ENCODE data around the gene CADM2.

Gene CADM2

GRCh38 chr3:85244091-85244490 is 285.3 kb downstream of the CADM2 start:
- Mint-ChIP-seq H3K27me3 (ENCODE audit: low read depth, poor library complexity) (no peaks in the 10 kb centered on the region), H3K9me3 (no peaks in the 10 kb centered on the region), H3K27ac (no peak overlapping the region), H3K36me3 (ENCODE audit: low read depth) (no peaks in the 10 kb centered on the region), H3K4me3 (no peak overlapping the region), H3K4me1 (no peaks in the 10 kb centered on the region)
- no peak for TF ChIP-seq CTCF (IDR thresholded peaks at IDR 0.05)
- no peak for DNase-seq

GRCh38 chr3:85244519-85244918 is 285.7 kb downstream of the CADM2 start:
- Mint-ChIP-seq H3K36me3 (ENCODE audit: low read depth) (no peaks in the 10 kb centered on the region), H3K4me1 (no peaks in the 10 kb centered on the region), H3K27me3 (ENCODE audit: low read depth, poor library complexity) (no peaks in the 10 kb centered on the region), H3K4me3 (no peak overlapping the region), H3K27ac (no peak overlapping the region), H3K9me3 (no peaks in the 10 kb centered on the region)
- no peak for TF ChIP-seq CTCF (IDR thresholded peaks at IDR 0.05)
- DNase-seq: no peak

- Mint-ChIP-seq H3K4me3 (no peak overlapping the region), H3K9me3 (no peaks in the 10 kb centered on the region), H3K27me3 (ENCODE audit: low read depth, poor library complexity) (peaks cover 8% of the 10 kb centered on the region), H3K36me3 (ENCODE audit: low read depth) (no peaks in the 10 kb centered on the region), H3K4me1 (no peaks in the 10 kb centered on the region), H3K27ac (no peak overlapping the region)
- TF ChIP-seq CTCF (IDR thresholded peaks at IDR 0.05): no peak
- no peak for DNase-seq
These were observed 293.0 kb downstream of the CADM2 start for GRCh38 chr3:85251766-85252165.

- DNase-seq: no peak
- H3K4me3 Mint-ChIP-seq: no peak overlapping the region
- no peaks in the 10 kb centered on the region for H3K4me1 Mint-ChIP-seq
- no peak for TF ChIP-seq CTCF (IDR thresholded peaks at IDR 0.05)
- peaks cover 8% of the 10 kb centered on the region for H3K27me3 Mint-ChIP-seq (ENCODE audit: low read depth, poor library complexity)
- no peaks in the 10 kb centered on the region for H3K36me3 Mint-ChIP-seq (ENCODE audit: low read depth)
- H3K27ac Mint-ChIP-seq: no peak overlapping the region
- H3K9me3 Mint-ChIP-seq: no peaks in the 10 kb centered on the region
These were observed 293.9 kb downstream of the CADM2 start for GRCh38 chr3:85252686-85253085.

GRCh38 chr3:85254738-85255137 is 295.9 kb downstream of the CADM2 start:
- Mint-ChIP-seq H3K4me3 (no peak overlapping the region), H3K27ac (no peak overlapping the region), H3K36me3 (ENCODE audit: low read depth) (no peaks in the 10 kb centered on the region), H3K9me3 (no peaks in the 10 kb centered on the region), H3K4me1 (no peaks in the 10 kb centered on the region), H3K27me3 (ENCODE audit: low read depth, poor library complexity) (peaks cover 8% of the 10 kb centered on the region)
- TF ChIP-seq CTCF (IDR thresholded peaks at IDR 0.05): no peak
- DNase-seq: no peak

GRCh38 chr3:85255949-85256348 is 297.2 kb downstream of the CADM2 start:
- no peak for TF ChIP-seq CTCF (IDR thresholded peaks at IDR 0.05)
- no peak overlapping the region for H3K4me3 Mint-ChIP-seq
- H3K27me3 Mint-ChIP-seq (ENCODE audit: low read depth, poor library complexity): peaks cover 8% of the 10 kb centered on the region
- H3K9me3 Mint-ChIP-seq: no peaks in the 10 kb centered on the region
- no peaks in the 10 kb centered on the region for H3K4me1 Mint-ChIP-seq
- DNase-seq: no peak
- H3K36me3 Mint-ChIP-seq (ENCODE audit: low read depth): no peaks in the 10 kb centered on the region
- no peak overlapping the region for H3K27ac Mint-ChIP-seq
